Raji (cell line): ENCODE measurements around the gene PLTP.
A peak's percentile ranks its signal among the peaks of the same experiment; 100 is the strongest.

Experiments
- POLR2A ChIP-seq: IDR thresholded peaks from 2 replicates; pipeline ENCODE4 v1.6.1; 2011; ENCODE audit warnings: low read depth, low read length, control low read depth; ENCODE audit not compliant: insufficient read depth

The PLTP gene

GRCh38 chr20:45947110-45947866, 35.3 kb upstream of the PLTP start:
- TF ChIP-seq POLR2A = no peak

GRCh38 chr20:45946149-45946970, 34.4 kb upstream of the PLTP start:
- TF ChIP-seq POLR2A = no peak

GRCh38 chr20:45945678-45946148, 33.8 kb upstream of the PLTP start:
- TF ChIP-seq POLR2A = no peak

GRCh38 chr20:45944965-45945677, 33.2 kb upstream of the PLTP start:
- no peak for TF ChIP-seq POLR2A

- no peak for TF ChIP-seq POLR2A
Observed at GRCh38 chr20:45944151-45944964, 32.4 kb upstream of the PLTP start.

GRCh38 chr20:45943613-45944012, 31.7 kb upstream of the PLTP start:
- no peak for TF ChIP-seq POLR2A

- TF ChIP-seq POLR2A = no peak
Observed at GRCh38 chr20:45940469-45940868, 28.5 kb upstream of the PLTP start.

- TF ChIP-seq POLR2A = no peak
Observed at GRCh38 chr20:45940053-45940452, 28.1 kb upstream of the PLTP start.

- no peak for TF ChIP-seq POLR2A
Observed at GRCh38 chr20:45938727-45939438, 26.9 kb upstream of the PLTP start.

- no peak for TF ChIP-seq POLR2A
Observed at GRCh38 chr20:45937765-45938164, 25.8 kb upstream of the PLTP start.

- 0 out of 2 replicates have a peak, but pooled peaks have one; percentile 4 for TF ChIP-seq POLR2A
Observed at GRCh38 chr20:45935416-45936046, 23.6 kb upstream of the PLTP start.

- TF ChIP-seq POLR2A = peak; percentile 86
Observed at GRCh38 chr20:45934586-45935415, 22.8 kb upstream of the PLTP start, which contains the start of gene PCIF1. Gene PCIF1 (plus strand): TSS chr20:45934683. CDS start chr20:45939000, 4,317 bp downstream.
